Muscle of back (tissue), 11 donors: Measurements from ENCODE around the gene TRMT13. TPM values are rescaled to one million over a fixed set of nuclear protein-coding genes. Genes with fewer than 3 reads are reported as not detected.
"Not testable (repeated sequence)": the region's sequence is repeated elsewhere in the genome, so short reads cannot be mapped to it uniquely, and the experiment has no call there.

ENCODE experiments used
- DNase-seq, 3 donors: peaks; one replicate each; pipeline versions ENCODE4 v3.0.0 to v3.0.0-alpha.2; 2013
- polyA plus RNA-seq, 10 donors: library from polyadenylated mRNA; unstranded; fragments of 120-200 nt; gene quantifications; one replicate each; pipeline ENCODE4 v1.2.1, GENCODE V29; 2013; ENCODE audit not compliant: insufficient read length in 10 of 10

The TRMT13 gene
- polyA plus RNA-seq, 10 donors, result 17.2 to 38.1 (median 25.3) TPM

GRCh38 chr1:100152271-100152670 lies 19.3 kb downstream of the TRMT13 start:
- DNase-seq, result no peak

GRCh38 chr1:100162881-100163280 lies 29.9 kb downstream of the TRMT13 start:
- no peak for DNase-seq

GRCh38 chr1:100164216-100164615 lies 31.3 kb downstream of the TRMT13 start:
- DNase-seq, result peak; percentile 26 to 59 (median 48)

- DNase-seq, result no peak
These were observed 31.7 kb downstream of the TRMT13 start for GRCh38 chr1:100164702-100165101.

DNA sequence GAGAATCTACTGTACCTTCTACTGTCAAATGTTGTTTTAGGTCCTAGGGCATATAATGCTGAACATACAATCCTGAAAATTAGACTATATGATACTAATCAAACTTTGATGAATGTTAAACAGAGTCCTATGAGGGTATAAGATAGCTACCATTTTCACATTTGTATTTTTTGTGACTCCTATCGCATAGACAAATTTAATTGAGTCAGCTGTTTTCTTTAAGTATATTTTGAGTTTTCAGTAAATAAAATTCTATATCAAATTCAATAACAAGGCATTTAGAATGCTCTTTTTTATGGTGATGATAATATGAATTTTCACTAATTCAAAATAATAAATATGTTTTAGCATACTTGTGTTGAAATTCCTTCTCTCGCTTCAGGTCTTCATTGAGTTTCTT lies 35.1 kb downstream of the TRMT13 start:
- DNase-seq, result no peak

DNA sequence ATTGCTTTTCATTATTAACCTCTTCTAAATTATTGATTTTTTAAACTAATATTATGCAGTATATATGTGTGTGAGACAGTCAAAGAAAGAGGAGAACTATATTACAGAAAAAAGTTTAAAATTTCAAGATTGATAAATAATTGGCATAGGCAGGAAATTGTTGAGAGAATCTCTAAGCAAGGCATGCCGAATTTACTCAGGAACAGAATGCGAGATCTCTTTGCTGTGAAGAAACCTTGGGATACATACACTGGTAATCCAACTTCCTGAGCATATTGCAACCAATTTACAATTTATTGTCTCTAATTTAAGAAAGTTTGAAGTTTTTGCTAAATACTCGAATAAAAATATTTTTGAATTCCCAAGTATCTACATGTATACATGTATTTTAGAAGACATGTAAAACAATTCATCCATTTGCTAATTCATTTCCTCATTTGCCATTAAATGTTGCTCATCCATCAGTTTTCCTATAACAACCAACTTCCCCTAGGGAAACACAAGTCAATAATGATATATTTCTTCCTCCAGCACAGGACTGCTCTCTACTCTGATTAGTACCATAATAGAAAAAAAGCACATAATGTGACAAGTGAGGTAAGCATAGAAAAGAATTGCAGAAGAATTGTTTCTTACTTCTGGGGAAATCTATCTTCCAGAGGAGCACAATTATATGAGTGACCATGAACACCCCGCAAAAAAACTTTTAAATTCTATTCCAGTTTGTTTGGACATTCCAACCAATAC lies 44.5 kb downstream of the TRMT13 start:
- DNase-seq, result no peak

DNA sequence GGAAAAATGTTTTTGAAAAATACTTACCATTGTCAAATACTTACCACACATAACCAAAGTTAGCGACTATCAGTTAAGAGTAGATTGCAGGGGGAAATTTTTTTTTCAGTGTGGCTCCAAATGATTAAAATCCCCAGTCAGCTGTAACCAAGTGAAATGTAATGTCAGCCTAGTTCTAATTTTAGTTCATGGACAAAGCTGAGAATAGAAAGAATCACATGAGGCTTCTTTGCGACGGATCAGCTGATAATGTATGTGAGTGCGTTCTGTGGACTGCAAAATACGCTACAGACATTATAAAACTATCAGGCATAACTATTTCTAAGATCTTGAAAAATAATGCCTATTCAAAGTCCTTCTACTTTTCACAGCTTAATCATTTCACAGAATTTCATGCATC lies 45.1 kb downstream of the TRMT13 start, which contains the start of gene LRRC39:
Gene LRRC39, minus strand, starts transcription at position 166 of the 400 bp plus-strand sequence. CDS start 9,740 bp downstream, outside the sequence.
- peak in 2 of 3 donors; percentile 19 to 36 for DNase-seq

- no peak for DNase-seq
These were observed 50.4 kb downstream of the TRMT13 start for GRCh38 chr1:100183370-100183769.

DNA sequence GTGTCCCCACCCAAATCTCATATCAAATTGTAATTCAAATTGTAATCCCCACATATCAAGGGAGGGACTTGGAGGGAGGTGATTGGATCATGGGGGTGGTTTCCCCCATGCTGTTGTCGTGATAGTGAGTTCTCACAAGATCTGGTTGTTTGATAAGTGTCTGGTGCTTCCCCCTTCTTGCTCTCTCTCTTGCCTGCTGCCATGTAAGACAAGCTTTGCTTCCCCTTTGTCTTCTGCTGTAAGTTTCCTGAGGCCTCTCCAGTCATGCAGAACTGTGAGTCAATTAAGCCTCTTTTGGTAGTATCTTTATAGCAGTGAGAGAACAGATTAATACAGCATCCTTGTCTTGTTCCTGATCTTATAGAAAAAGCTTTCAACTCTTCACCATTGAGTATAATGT lies 51.6 kb downstream of the TRMT13 start:
- no peak for DNase-seq

- DNase-seq, result peak in 1 of 3 donors; percentile 18
These were observed 54.9 kb downstream of the TRMT13 start for GRCh38 chr1:100187912-100188311.

GRCh38 chr1:100188617-100189016 lies 55.7 kb downstream of the TRMT13 start:
- peak; percentile 50 to 70 (median 51) for DNase-seq

- DNase-seq, result no peak
These were observed 65.6 kb downstream of the TRMT13 start for GRCh38 chr1:100198596-100198995.

DNA sequence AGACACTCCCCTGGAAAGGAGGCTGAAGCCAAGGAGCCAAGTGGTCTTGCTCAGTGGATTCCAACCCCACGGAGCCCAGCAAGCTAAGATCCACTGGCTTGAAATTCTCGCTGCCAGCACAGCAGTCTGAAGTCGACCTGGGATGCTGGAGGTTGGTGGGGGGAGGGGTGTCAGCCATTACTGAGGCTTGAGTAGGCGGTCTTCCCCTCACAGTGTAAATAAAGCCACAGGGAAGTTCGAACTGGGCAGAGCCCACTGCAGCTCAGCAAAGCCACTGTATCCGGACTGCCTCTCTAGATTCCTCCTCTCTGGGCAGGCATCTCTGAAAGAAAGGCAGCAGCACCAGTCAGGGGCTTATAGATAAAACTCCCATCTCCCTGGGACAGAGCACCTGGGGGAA lies 67.1 kb downstream of the TRMT13 start:
- not testable (repeated sequence) for DNase-seq

Other genes starting within 250 kb of the TRMT13 start
- 10 to 100 TPM in 9 of 10 donors, 1 to 10 TPM in 1; 9.7 to 20.8 (median 14.6) TPM for gene SLC35A3, start 163.2 kb upstream of the TRMT13 start, polyA plus RNA-seq
- 1 to 10 TPM; 2.8 to 5.6 (median 4.8) TPM for gene SASS6, start 233 bp upstream of the TRMT13 start, polyA plus RNA-seq
- gene LRRC39, start 45.1 kb downstream of the TRMT13 start, polyA plus RNA-seq, result 100 to 1,000 TPM; 113 to 280 (median 220) TPM
- gene DBT, start 116.7 kb downstream of the TRMT13 start, polyA plus RNA-seq, result 10 to 100 TPM in 8 of 10 donors, 1 to 10 TPM in 2; 7.7 to 15.7 (median 11.1) TPM
- 10 to 100 TPM; 27.5 to 37.8 (median 30.5) TPM for gene RTCA, start 133.1 kb downstream of the TRMT13 start, polyA plus RNA-seq
- 1 to 10 TPM; 3.9 to 7.7 (median 5.6) TPM for gene CDC14A, start 219.3 kb downstream of the TRMT13 start, polyA plus RNA-seq